Prostate gland (tissue), 2 donors: ENCODE results near the gene TOGARAM1.

Experiments
- POLR2A ChIP-seq: fragments of 450-650 bp; IDR thresholded peaks from one replicate; pipeline ENCODE4 v1.6.1; 2016; ENCODE audit warnings: antibody characterized with exemption, mild to moderate bottlenecking
- POLR2AphosphoS5 ChIP-seq: sonication (generic); formaldehyde crosslinking; IDR thresholded peaks from one replicate; pipeline ENCODE4 v1.6.1; 2017; ENCODE audit warnings: antibody characterized with exemption
- TF ChIP-seq, protein P1 (sequence below), 4 experiments: fragments of 200-600 bp in 2 of 4; fragments of 450-650 bp in 2 of 4; sonication (generic) in 2 of 4; IDR thresholded peaks; 1 replicate in 3 of 4; 2 replicates in 1 of 4; pipeline ENCODE4 v1.5.1; 2016 to 2019; ENCODE audit warnings: antibody characterized with exemption in 4 of 4, mild to moderate bottlenecking in 2 of 4, moderate library complexity in 2 of 4

DNA sequence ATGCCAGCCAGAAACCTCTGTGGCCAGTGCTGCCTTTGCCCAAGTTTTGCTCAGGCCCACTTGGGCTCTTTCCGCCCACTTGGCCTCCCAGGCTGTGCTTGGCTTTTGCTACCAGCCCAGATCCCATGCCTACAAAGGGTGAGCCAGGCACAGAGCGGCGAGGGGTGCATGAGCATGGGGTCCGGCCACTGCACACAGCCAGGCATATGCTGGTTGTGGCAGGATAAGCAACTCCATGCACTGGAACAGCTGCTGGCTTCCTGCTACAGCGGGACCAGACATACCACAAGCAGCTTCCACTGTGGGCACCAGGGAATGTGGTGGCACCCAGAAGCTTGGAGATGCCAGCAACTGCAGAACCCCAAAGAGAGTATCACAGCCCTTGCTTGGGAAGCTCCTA lies 76.3 kb downstream of the TOGARAM1 start:
- TF ChIP-seq, protein P1, sequence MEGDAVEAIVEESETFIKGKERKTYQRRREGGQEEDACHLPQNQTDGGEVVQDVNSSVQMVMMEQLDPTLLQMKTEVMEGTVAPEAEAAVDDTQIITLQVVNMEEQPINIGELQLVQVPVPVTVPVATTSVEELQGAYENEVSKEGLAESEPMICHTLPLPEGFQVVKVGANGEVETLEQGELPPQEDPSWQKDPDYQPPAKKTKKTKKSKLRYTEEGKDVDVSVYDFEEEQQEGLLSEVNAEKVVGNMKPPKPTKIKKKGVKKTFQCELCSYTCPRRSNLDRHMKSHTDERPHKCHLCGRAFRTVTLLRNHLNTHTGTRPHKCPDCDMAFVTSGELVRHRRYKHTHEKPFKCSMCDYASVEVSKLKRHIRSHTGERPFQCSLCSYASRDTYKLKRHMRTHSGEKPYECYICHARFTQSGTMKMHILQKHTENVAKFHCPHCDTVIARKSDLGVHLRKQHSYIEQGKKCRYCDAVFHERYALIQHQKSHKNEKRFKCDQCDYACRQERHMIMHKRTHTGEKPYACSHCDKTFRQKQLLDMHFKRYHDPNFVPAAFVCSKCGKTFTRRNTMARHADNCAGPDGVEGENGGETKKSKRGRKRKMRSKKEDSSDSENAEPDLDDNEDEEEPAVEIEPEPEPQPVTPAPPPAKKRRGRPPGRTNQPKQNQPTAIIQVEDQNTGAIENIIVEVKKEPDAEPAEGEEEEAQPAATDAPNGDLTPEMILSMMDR (IDR thresholded peaks at IDR 0.05) = no peak
- TF ChIP-seq POLR2AphosphoS5 = no peak
- no peak for TF ChIP-seq POLR2A
